COLO668 (cell line): ENCODE measurements around the gene CHCHD4.
"Not testable (repeated sequence)": the region's sequence is repeated elsewhere in the genome, so short reads cannot be mapped to it uniquely, and the experiment has no call there.

Source experiments
- DNase-seq: peaks from one replicate; lab custom pipeline; 2025; ENCODE audit not compliant: unreplicated experiment; lab: John Stamatoyannopoulos, UW

CHCHD4 gene

GRCh38 chr3:14121859-14122258 is 2.8 kb downstream of the CHCHD4 start:
- DNase-seq, result no peak

- DNase-seq, result not testable (repeated sequence)
These were observed 3.7 kb downstream of the CHCHD4 start for GRCh38 chr3:14120921-14121448.

GRCh38 chr3:14120111-14120920 is 4.4 kb downstream of the CHCHD4 start:
- DNase-seq, result no peak

GRCh38 chr3:14119651-14120050 is 5.0 kb downstream of the CHCHD4 start:
- no peak for DNase-seq

- DNase-seq, result no peak
These were observed 6.0 kb downstream of the CHCHD4 start for GRCh38 chr3:14118400-14119381.

GRCh38 chr3:14117468-14118399 is 6.9 kb downstream of the CHCHD4 start:
- DNase-seq, result no peak

GRCh38 chr3:14113965-14114635 is 10.6 kb downstream of the CHCHD4 start:
- no peak for DNase-seq

- DNase-seq, result no peak
These were observed 14.0 kb downstream of the CHCHD4 start for GRCh38 chr3:14110699-14111098.

- not testable (repeated sequence) for DNase-seq
These were observed 14.8 kb downstream of the CHCHD4 start for GRCh38 chr3:14109821-14110220.

- no peak for DNase-seq
These were observed 26.9 kb downstream of the CHCHD4 start for GRCh38 chr3:14097616-14098391.

GRCh38 chr3:14096742-14097141 is 27.9 kb downstream of the CHCHD4 start:
- no peak for DNase-seq

GRCh38 chr3:14093831-14094230 is 30.8 kb downstream of the CHCHD4 start:
- DNase-seq, result peak; percentile 6

- no peak for DNase-seq
These were observed 32.2 kb downstream of the CHCHD4 start for GRCh38 chr3:14092464-14092863.

GRCh38 chr3:14091959-14092358 is 32.7 kb downstream of the CHCHD4 start:
- not testable (repeated sequence) for DNase-seq

- not testable (repeated sequence) for DNase-seq
These were observed 37.2 kb downstream of the CHCHD4 start for GRCh38 chr3:14087461-14087860.

GRCh38 chr3:14082108-14082657 is 42.5 kb downstream of the CHCHD4 start:
- no peak for DNase-seq

- DNase-seq, result no peak
These were observed 47.4 kb downstream of the CHCHD4 start for GRCh38 chr3:14077310-14077709.

- DNase-seq, result not testable (repeated sequence)
These were observed 49.4 kb downstream of the CHCHD4 start for GRCh38 chr3:14075233-14075632.

GRCh38 chr3:14064910-14065309 is 59.8 kb downstream of the CHCHD4 start:
- no peak for DNase-seq
